IPS-11a (cell line): ENCODE results near the gene GABBR2.
"Not testable (repeated sequence)": the region's sequence is repeated elsewhere in the genome, so short reads cannot be mapped to it uniquely, and the experiment has no call there.

ENCODE experiments used
- H3K4me3 ChIP-seq: one replicate; pipeline ENCODE4 v1.5.1; 2013; ENCODE audit warnings: low read depth, low read length, control low read depth

The GABBR2 gene

GRCh38 chr9:98687911-98688310, 20.8 kb downstream of the GABBR2 start:
- H3K4me3 ChIP-seq, result no peak overlapping the region

DNA sequence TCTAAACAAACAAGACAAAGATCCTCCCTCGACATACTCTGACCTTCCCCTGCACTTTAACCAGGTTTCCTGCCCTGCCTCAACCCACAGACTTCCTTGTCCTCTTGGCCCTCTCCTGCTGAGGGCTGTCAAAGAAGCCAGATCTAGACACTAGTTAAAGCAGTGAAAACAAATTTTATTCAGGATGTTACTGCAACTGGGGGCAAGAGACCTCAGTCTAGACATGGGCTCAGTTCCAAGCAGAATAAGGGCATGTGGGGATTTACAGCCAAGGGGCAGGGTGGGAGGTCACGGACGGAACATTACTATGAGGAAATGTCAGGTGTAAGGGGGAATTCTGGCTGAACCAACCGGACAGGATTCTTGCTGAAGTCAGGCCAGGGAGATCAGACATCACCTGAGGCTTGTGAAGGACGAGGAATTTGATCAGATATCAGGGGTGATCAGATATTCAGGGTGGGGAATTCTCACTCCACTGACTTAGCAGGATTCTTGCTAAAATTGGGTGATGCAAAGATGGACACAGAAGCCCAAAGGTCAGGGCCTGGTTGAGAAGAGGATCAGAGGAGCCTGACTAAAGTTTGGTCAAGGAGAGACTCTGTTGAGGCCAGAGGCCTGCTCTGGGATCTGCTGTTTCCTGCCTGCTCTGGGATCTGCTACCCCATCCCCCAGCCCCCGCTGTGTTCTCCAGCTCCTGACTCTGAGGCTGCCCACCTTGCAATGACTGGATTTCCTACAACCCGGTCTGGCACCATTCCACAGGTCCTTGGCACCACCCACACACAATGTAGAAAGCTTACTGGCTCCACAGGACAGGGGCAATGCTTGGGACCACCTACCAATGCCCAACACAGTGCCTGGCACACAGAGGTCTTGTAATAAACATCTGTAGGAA, 21.5 kb downstream of the GABBR2 start:
- no peak overlapping the region for H3K4me3 ChIP-seq

DNA sequence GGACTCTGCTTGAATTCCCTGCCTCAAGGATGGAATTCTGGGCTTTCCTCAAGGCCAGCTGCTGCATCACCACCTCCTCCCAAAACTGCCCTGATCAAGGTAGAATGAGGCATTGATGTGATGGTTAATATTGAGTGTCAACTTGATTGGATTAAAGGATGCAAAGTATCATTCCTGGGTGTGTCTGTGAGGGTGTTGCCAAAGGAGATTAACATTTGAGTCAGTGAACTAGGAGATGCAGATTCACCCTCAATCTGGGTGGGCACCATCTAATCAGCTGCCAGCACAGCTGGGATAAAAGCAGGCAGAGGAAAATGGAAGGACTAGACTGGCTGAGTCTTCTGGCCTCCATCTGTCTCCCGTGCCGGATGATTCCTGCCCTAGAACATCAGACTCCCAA, 23.9 kb downstream of the GABBR2 start:
- H3K4me3 ChIP-seq, result not testable (repeated sequence)

DNA sequence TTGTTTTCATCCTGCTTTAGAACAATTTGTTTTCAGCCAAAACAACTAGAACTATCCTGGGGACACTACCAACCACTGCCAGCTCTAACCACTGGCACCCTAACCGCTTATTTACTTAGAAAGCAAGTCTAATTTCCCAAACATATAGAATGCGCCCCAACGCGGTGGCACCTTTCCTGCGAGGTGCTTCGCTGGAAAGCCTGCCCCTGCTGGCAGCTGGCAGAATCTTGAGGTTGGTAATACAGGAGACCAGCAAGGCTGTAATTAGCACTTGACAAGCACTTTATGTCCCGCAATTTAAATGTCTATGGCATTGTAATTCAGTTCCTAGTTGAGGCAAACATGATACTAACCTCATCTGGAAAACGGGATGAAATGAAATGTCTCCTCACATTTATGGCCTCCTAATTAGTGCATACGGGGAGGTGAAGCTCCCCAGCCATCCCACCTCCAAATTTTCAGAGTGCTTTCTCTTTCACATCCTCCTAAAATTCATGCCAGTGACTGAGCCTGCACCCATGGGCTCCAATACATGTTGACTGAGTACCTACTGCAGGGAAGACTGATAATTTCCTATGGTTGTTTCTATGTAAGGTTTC, 30.4 kb downstream of the GABBR2 start:
- H3K4me3 ChIP-seq, result no peak overlapping the region

- no peak overlapping the region for H3K4me3 ChIP-seq
These were observed 35.1 kb downstream of the GABBR2 start for GRCh38 chr9:98673681-98674080.

- H3K4me3 ChIP-seq, result no peak overlapping the region
These were observed 41.6 kb downstream of the GABBR2 start for GRCh38 chr9:98667005-98667640.

DNA sequence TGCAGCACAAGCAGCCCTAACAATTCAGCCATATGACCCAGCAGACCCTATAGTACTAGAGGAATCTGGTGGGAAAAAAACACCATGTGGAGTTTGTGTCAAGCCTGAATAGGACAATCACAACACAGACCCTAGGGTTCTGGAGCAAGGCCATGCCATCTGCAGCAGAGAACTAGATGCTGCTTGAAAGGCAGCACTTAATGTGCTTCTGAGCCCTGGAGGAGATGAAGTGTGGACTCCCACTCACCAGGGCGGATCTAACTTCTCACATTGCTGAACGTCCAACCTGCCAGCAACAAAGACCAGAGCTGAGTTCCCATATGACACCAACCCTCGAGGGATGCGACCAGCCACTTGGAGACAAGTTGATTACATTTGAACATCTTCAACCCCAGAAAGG, 43.2 kb downstream of the GABBR2 start:
- no peak overlapping the region for H3K4me3 ChIP-seq

- H3K4me3 ChIP-seq, result no peak overlapping the region
These were observed 48.2 kb downstream of the GABBR2 start for GRCh38 chr9:98660541-98660940.

GRCh38 chr9:98658951-98659351, 49.8 kb downstream of the GABBR2 start:
- H3K4me3 ChIP-seq, result no peak overlapping the region

DNA sequence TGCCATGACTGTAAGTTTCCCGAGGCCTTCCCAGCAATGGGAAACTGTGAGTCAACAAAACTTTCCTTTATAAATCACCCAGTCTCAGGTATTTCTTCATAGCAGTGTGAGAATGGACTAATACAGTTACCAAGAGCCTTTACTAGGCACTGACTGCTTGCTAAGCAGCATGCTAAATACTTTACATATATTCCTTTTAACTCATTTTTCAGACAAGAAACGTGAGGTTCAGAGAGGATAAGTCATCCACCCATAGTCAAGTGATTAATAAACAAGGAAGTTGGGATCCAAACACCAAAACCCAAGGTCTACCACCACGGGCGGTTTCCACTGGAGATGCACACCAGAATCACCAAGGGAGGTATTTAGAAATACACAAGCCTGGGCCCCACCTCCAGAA, 50.8 kb downstream of the GABBR2 start:
- H3K4me3 ChIP-seq, result no peak overlapping the region

DNA sequence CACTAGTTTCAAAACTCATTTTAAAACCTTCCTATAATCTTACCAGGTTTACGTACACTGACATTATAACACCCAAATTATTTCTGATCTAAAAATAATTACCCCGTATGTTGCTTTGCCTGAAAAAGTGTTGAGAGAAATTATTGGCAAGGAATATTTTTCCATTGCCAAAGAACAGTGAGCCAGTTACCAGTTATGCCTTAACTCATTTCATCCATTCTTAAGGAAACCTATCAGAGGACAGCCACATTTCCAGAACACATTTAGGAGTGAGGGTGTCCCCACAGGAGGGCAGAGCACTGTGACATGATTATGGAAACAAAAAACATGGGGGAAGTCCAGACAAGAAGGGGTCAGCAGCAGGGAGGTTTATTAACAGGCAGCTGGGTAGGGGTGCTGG, 52.2 kb downstream of the GABBR2 start:
- H3K4me3 ChIP-seq, result no peak overlapping the region

- not testable (repeated sequence) for H3K4me3 ChIP-seq
These were observed 53.3 kb downstream of the GABBR2 start for GRCh38 chr9:98655428-98655827.

DNA sequence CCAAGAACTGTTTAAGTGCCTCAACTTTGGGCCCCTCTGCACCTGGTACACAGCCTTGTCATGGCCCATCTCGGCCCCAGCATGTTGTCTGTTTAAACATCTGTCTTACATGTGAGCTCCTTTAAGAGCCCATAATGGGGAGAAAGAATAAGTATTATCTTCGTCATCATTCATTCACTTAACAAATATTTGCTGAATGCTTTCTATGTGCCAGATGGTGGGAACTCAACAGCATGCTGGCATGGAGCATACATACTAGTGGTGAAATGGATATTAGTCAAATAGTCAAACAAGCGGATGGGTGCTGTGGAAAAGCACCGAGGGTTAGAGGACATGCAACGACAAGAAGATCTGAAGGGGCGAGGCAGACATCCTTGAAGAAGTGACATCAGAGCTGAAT, 54.5 kb downstream of the GABBR2 start:
- no peak overlapping the region for H3K4me3 ChIP-seq

- no peak overlapping the region for H3K4me3 ChIP-seq
These were observed 56.0 kb downstream of the GABBR2 start for GRCh38 chr9:98652741-98653140.

DNA sequence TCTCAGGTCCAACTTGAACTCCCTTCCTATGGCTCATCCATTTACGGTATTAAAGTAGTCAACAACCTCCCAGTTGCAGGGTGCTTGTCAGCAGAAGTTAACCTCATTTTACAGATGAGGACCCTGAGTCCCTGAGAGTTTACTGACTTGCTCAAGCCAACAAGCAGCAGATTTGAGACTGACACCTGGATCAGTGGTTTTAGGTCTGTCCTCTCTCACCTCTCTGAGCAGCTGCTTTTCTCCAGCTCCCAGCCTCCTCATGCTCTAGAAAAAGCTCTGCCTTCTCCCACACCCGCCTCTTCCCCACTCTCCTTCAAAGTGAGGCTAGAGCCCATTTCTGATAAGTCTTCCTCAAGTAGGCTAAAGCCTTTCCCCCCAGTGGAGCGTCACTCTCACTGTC, 56.4 kb downstream of the GABBR2 start:
- H3K4me3 ChIP-seq, result no peak overlapping the region

DNA sequence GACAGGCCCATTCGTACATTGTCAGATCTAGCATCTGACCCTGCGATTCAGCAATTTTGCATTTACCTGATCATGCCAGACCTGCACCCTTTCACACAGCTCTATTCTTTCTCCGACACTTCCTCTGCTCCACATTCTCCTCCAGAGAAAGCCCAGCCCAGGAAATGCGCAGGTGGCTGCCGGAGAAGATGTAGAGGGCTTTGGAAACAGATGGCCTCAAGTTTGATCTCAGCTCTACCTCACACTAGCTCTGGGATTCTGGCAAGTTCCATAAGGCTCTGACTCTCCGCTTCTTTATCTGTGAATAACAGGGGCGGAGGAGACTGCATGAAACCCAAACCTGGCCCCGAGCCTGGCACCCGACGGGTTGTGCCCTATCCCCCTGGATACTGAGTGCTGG, 61.5 kb downstream of the GABBR2 start:
- H3K4me3 ChIP-seq, result no peak overlapping the region

GRCh38 chr9:98644011-98644410, 64.7 kb downstream of the GABBR2 start:
- H3K4me3 ChIP-seq, result no peak overlapping the region

DNA sequence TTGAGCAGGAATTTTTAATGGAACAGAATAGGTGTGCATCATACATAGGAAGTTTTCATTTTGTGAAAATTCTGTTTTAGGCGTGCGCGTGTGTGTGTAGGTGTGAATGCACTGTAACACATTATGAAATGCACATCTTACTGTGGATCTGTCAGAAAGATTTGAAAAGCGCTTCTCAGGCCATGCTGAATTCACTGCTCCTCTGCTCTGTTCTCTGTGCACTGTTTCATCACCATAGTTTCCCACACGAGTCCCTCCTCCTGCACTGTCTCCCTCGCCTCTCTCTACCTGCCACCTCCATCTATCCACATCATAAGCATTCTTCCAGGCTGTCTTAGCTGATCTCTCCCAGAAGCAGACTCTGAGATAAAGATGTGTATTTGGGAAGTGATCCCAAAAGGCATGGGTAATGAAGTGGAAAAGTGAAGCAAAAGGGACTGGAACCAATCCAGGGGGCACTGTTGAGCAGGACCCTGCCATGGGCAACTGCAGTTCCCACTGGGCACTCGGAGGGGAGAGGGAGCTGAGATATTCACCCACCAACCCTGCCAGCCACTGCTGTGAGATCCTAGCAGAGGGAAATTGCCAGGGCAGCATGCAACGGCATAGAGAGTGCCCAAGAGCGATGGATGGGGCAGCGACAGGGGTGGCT, 65.9 kb downstream of the GABBR2 start:
- H3K4me3 ChIP-seq, result no peak overlapping the region

DNA sequence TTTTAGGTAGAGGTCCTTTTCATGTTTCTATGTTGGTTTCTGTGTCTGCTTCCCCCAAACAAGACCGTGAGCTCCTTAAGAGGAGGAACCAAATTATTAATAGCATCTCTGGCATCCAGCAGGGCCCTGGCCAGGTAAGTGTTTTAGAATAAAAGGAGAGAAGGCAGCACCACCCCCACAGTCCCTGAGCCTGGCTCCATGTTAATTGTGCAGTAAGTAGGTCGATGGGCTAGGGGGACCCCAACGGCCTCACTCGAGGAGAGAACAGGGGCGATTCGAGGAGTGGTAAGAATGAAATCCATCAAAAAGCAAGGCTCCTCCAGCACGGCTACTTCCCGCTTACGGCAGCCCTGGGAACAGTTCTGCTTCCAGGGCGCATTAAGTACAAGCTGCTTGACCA, 67.0 kb downstream of the GABBR2 start:
- H3K4me3 ChIP-seq, result no peak overlapping the region

DNA sequence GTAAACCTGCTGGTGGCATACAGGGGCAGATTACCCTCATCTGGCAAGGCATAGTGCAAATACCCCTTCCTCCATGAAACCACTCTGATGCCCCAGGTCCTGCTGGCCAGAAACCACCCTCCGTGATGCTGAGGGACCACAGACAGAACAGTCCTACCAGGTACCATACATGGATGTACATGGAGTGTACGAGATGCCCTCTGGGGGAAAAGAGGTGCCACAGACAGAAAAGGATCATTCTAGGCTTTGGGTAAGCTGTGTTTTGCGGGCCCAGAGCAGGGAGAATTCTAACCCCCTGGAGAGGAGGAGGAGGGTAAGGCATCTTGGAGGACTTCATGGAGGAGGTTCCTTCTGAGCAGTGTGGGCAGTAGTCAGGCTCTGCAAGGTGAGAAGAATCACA, 68.3 kb downstream of the GABBR2 start:
- H3K4me3 ChIP-seq, result no peak overlapping the region

GRCh38 chr9:98639133-98639532, 69.6 kb downstream of the GABBR2 start:
- H3K4me3 ChIP-seq, result no peak overlapping the region

- no peak overlapping the region for H3K4me3 ChIP-seq
These were observed 71.4 kb downstream of the GABBR2 start for GRCh38 chr9:98637381-98637780.
